ENCODE measurements around the gene KLK13.

The KLK13 gene

DNA sequence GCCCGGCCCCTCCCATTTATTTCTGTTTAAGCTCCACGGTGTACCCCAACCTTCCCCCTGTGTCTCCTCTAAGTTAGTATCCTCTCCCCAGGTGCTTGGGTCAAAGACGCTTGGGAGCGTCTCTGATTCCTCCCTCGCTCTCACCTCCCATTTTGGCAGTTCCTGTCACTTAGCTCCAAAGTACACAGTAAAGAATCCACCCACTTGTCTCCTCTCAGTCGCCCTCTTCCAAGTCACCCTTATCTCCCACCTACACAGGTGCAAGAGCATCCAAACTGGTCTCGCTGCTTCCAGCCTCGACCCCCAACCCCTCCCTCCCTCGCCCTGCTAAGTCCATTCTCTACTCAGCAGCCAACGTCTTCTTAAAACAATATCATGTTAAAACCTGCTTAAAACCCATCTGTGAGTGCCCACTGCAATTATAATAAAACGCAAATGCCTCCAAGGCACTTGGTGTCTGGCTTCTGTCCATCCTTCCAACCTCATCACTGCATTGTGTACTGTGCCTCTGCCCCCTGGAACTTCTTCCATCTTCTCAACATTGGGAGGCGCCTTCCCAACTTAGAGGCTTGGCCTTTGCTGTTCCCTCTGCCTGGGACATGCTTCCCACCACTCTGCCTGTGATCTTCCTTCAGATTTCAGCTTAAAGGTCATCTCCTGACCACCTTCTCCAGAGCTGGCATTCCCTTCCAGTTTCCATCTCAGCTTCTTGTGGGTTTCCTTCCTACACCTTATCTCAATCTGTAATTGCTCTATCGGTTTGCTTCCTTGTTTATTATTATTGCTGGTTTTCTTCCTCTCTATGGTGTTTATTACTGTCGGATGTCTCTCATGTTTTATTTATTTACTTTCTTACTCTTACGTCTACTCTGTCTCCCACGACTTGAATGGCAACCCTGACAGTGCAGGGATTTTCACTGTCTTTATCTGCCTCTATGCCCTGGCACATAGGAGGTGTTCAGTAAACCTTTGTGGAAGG is 27.3 kb upstream of the KLK13 start:
- no peak for DNase-seq (ENCODE audit: low read depth)

GRCh38 chr19:51091126-51091525 is 26.2 kb upstream of the KLK13 start:
- DNase-seq (ENCODE audit: low read depth): no peak

DNA sequence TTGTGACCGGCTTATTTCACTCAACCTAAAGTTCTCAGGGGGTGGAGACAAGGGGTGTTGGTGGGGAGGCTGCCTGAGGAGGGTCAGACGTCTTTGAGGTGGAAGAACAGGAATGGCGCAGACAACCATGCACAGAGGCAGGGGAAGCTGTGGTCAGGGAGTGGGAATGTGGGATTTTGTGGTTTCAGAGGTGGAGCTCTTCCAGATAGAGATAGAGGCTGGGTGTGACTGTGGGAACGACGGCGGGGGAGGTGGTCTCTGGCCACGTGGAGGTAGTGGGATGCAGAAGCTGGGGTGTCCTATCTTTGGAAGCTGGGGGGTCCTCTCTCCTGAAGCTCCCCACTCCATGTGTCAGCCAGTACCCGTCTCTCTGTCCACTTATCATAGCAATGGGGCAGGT is 25.6 kb upstream of the KLK13 start:
- no peak for DNase-seq (ENCODE audit: low read depth)

DNA sequence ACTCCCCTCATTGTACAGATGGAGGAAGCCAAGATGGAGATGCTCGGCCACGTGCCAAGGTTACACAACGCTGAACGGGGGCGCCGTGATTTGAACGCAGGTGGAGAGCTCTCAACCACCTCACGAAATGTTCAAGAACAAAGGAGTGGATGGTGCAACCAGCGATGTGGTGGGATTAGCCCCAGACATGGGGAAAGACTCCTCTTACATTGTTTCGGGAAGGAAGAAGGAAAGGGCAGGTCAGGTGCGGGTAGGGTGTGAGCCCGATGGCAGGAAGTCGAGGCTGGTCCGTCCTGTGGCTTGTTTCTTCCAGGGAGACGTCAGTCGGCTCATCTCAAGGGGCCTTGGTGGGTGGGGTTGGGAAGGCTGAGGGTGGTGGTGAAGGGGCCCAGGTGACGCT is 24.9 kb upstream of the KLK13 start:
- no peak for DNase-seq (ENCODE audit: low read depth)

DNA sequence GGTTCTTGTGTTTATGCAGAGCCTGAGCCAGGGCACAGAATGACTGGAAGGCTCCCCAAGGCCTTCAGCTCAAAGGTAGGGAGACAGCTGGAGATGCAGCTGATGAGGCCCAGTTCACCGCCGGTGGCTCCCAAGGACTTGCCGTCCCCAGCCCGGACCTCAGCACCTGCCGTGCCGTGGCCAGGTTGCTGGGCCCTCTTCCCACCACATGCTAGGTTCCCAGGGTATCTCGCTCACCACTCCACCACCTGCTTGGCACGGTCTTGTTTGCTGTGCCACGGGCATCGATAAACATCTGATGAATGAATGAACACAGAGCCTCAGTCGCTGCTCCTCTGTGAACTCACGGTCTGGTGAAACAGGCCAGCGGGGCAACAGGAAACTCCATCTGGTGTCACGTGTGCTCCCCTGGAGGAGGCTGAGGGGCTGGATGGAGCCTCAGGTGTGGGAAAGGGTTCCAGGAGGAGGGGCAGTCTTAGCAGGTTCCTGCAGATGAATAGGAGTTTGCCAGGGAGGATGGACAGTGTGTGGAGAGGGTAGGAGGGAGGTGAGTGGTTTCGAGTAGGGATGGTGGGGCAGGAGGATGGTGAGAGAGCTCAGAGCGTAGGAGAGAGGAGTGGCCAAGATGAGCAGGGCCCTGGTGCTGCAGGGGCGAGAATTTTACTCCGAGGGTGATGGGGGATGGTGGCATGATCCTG is 21.4 kb upstream of the KLK13 start:
- no peak for DNase-seq (ENCODE audit: low read depth)

DNA sequence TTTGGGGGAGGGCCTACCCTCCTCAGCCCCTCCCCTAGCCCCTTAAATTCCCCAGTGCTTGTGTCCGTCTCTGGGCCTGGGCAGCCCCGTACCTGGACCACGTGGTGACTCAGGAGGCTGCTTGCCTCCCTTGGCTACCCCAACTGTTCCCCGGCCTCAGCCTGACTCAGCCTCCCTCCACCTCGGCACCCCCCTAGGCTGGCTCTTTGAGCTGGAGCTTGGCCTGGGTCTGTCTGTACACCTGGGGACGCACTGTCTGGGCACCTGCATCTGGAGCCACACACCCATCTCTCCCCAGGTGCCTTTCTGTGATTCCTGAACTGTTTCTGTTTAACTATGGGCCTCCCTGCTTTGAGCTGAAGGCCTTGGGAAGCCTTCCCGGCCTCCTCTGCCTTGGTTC is 19.6 kb upstream of the KLK13 start:
- DNase-seq (ENCODE audit: low read depth): no peak

DNA sequence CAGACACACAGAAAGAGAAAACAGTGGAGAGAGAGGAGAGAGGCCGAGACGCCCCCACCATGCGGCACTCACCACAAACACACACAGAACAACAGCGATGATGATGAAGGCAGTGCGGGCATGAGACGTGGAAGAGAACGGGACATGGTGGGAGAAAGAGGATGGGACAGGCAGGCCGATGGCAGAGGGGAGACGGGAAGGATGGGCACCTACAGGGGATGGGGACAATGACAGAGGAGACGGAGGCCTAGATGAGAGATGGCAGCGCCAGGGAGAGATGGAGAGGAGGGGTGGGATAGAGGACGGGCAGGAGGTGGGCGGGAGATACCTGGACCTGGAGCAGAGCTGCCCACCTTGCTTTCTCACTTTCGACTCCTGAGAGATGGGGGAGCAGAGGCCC is 18.9 kb upstream of the KLK13 start:
- DNase-seq (ENCODE audit: low read depth): no peak

DNA sequence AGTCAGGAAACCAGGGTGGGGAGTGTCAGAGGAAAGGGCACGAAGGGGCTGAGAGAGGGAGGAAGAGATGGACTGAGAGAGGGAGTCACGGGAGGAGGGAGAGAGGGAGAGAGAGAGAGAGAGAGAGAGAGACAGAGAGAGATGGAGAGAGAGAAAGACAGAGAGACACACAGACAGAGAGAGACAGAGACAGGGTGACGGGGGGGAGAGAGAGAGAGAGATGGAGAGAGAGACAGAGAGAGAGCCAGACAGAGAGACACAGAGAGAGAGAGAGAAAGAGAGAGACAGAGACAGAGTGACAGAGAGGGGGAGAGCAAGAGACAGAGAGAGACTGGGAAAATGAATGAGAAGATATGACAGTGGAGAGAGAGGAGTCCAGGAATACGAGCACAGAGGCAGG is 18.3 kb upstream of the KLK13 start:
- no peak for DNase-seq (ENCODE audit: low read depth)

GRCh38 chr19:51082611-51083010 is 17.7 kb upstream of the KLK13 start, which contains the start of gene KLK14:
Gene KLK14 (minus strand): TSS chr19:51082887. CDS start chr19:51082614, 273 bp downstream.
- DNase-seq (ENCODE audit: low read depth): no peak

- DNase-seq (ENCODE audit: low read depth): no peak
These were observed 16.6 kb upstream of the KLK13 start for GRCh38 chr19:51081476-51081875.

GRCh38 chr19:51079481-51080110 is 14.7 kb upstream of the KLK13 start:
- DNase-seq (ENCODE audit: low read depth): no peak

DNA sequence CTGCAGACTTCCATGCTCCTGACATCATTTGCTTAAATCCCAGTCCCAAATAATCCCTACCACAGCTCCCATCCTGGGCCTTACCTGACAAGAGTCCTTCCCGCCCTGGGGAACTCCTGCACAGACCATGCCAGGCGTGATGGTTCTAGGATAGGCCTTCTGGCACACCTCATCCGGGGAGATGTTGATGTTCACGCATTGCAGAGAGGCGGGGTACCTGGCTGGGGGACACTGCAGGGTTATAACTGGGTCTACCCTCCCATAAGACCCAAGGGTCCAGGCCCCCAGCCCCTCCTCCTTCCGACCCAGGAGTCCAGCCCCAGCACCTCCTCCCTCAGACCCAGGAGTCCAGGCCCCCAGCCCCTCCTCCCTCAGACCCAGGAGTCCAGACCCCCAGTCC is 13.8 kb upstream of the KLK13 start:
- no peak for DNase-seq (ENCODE audit: low read depth)

- no peak for DNase-seq (ENCODE audit: low read depth)
These were observed 13.2 kb upstream of the KLK13 start for GRCh38 chr19:51078104-51078503.

- DNase-seq (ENCODE audit: low read depth): no peak
These were observed 11.8 kb upstream of the KLK13 start for GRCh38 chr19:51076631-51077213.

GRCh38 chr19:51075998-51076397 is 11.1 kb upstream of the KLK13 start:
- no peak for DNase-seq (ENCODE audit: low read depth)

DNA sequence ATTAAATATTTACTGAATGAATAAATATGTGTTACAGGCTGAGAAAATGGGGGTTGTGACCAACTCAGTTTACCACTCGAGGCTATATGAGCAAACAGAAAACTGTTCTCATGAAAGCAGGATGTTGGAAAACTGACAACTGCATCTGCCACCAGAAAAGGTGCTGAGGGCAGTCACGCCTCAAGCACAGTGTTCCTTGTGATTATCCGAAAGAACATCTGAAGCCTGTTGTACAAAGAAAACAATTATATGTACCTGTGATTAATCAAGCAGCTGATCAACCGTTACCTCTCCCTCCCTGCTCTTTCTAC is 6.2 kb upstream of the KLK13 start:
- no peak for DNase-seq (ENCODE audit: low read depth)

GRCh38 chr19:51070334-51071094 is 5.6 kb upstream of the KLK13 start:
- DNase-seq (ENCODE audit: low read depth): no peak

- no peak for DNase-seq (ENCODE audit: low read depth)
These were observed 1.7 kb upstream of the KLK13 start for GRCh38 chr19:51066393-51067186.

DNA sequence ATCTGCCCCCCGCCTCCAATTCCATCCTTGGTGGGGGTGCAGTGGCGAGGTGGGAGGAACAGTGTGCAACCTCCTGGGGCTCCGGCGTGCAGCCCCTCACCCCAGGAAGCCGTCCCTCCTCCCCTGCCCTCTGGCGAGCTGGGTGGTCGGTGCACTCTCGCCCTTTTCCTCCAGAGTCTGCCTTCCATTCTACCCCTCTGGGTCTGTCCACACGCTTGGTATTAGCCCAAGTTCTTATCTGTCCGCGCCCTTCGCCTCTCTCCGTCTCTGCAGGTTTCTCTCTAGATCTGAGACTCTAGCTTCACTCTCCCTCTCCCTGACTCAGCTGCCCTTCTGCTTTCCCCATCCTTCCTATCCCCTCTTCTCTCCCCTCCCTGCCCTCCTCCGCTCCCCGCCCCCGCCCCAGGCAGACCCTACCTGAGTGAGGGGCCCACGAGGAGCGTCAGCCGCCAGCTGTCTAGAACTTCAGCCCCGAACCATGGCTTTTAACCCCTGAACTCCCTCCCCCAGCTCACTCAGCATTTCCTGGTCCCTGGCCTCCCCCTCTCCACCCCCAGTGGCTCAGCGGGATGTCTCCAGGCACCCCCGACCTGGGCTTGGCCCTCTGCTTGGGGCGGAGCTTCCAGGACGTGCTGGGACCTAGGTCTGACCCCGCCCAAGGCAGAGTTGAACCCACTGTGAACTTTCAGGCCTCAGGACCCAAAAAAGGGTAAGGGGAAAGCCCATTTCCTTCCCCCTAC is 499 bp upstream of the KLK13 start:
- DNase-seq (ENCODE audit: low read depth): no peak

DNA sequence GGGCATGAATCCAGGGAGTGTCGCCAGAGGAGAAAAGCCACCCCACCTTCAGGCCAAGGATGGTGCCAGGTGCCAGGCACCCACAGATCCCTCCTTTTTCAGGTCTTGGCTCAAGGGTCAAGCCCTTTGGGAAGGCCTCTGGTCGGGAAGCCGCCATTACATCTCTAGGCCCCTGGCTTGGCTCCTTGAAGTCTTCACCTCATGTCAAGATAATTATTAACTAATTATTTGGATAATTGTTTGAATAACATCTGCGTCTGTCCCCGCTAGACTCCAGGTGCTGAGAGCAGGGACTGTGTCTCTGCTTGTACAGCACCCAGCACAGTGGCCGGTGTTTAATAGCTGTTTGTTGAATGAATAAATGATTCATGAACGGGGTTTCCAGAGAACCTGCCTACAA is 1.2 kb downstream of the KLK13 start:
- DNase-seq (ENCODE audit: low read depth): no peak
